GM23248 (cell line): Measurements from ENCODE around the gene HOXA2. TPM values are rescaled to one million over a fixed set of nuclear protein-coding genes. Genes with fewer than 3 reads are reported as not detected.

Source experiments
- DNase-seq: peaks from one replicate; pipeline ENCODE4 v3.0.0-alpha.2; 2015
- H2AFZ ChIP-seq: fragments of 200-600 bp; sonication (generic); 2 replicates; pipeline ENCODE4 v1.6.1; 2016; ENCODE audit warnings: antibody characterized with exemption
- H3F3A ChIP-seq: fragments of 200-600 bp; sonication (generic); 2 replicates; pipeline ENCODE4 v1.6.1; 2016; ENCODE audit warnings: mild to moderate bottlenecking, antibody characterized with exemption, mixed run types; ENCODE audit not compliant: insufficient read depth
- H3K27ac ChIP-seq: fragments of 200-600 bp; sonication (generic); 2 replicates; pipeline ENCODE4 v1.5.1; 2016; ENCODE audit warnings: mild to moderate bottlenecking
- H3K27me3 ChIP-seq: fragments of 200-600 bp; sonication (generic); replicated peaks from 2 replicates; pipeline ENCODE4 v1.6.1; 2016; ENCODE audit warnings: mild to moderate bottlenecking; ENCODE audit not compliant: insufficient read depth
- H3K36me3 ChIP-seq: fragments of 200-600 bp; sonication (generic); 2 replicates; pipeline ENCODE4 v1.6.1; 2016; ENCODE audit warnings: low read depth, mild to moderate bottlenecking
- H3K4me1 ChIP-seq: fragments of 200-600 bp; sonication (generic); 2 replicates; pipeline ENCODE4 v1.6.1; 2016; ENCODE audit warnings: mild to moderate bottlenecking; ENCODE audit not compliant: insufficient read depth
- H3K4me2 ChIP-seq: fragments of 200-600 bp; sonication (generic); one replicate; pipeline ENCODE4 v1.6.1; 2016; ENCODE audit warnings: mild to moderate bottlenecking; ENCODE audit not compliant: unreplicated experiment
- H3K4me3 ChIP-seq: fragments of 200-600 bp; sonication (generic); 2 replicates; pipeline ENCODE4 v1.5.1; 2016; ENCODE audit warnings: mild to moderate bottlenecking
- H3K79me2 ChIP-seq: fragments of 200-600 bp; sonication (generic); 2 replicates; pipeline ENCODE4 v1.6.1; 2016; ENCODE audit warnings: mild to moderate bottlenecking; ENCODE audit not compliant: insufficient read depth
- H3K9ac ChIP-seq: fragments of 200-600 bp; sonication (generic); 2 replicates; pipeline ENCODE4 v1.6.1; 2016; ENCODE audit warnings: mild to moderate bottlenecking
- H3K9me2 ChIP-seq: fragments of 200-600 bp; sonication (generic); 2 replicates; pipeline ENCODE4 v1.6.1; 2016; ENCODE audit warnings: mixed run types, mild to moderate bottlenecking, moderate library complexity; ENCODE audit not compliant: insufficient read depth
- H3K9me3 ChIP-seq: fragments of 200-600 bp; sonication (generic); one replicate; pipeline ENCODE4 v1.6.1; 2017; ENCODE audit warnings: low read depth
- H4K20me1 ChIP-seq: fragments of 200-600 bp; sonication (generic); 2 replicates; pipeline ENCODE4 v1.6.0; 2016; ENCODE audit not compliant: insufficient read depth
- EZH2 ChIP-seq: fragments of 200-600 bp; sonication (generic); IDR thresholded peaks from 2 replicates; pipeline ENCODE4 v1.6.1; 2018; ENCODE audit warnings: antibody characterized with exemption, mild to moderate bottlenecking; ENCODE audit not compliant: insufficient read depth, poor library complexity, severe bottlenecking
- EZH2phosphoT487 ChIP-seq: fragments of 200-600 bp; sonication (generic); IDR thresholded peaks from 2 replicates; pipeline ENCODE4 v1.6.1; 2018; ENCODE audit warnings: antibody characterized with exemption, moderate library complexity, mild to moderate bottlenecking, low read depth; ENCODE audit not compliant: insufficient read depth
- WGBS, 2 experiments: methylation state at CpG; one replicate each; pipeline ENCODE4 v1.1.6; 2015 to 2017; ENCODE audit warnings: low lambda C conversion rate in 2 of 2, low coverage in 1 of 2; ENCODE audit errors: missing lambda C conversion rate in 2 of 2; 5-methylcytosine and 5-hydroxymethylcytosine counted together
- in situ Hi-C: fragments of 300-500 bp; cut with MboI; formaldehyde crosslinking; loops from 2 replicates; pipeline ENCODE4 v1.15.0; 2020
- polyA plus RNA-seq: library from polyadenylated mRNA; unstranded; fragments of >200 nt; fragmentation: Nextera tagmentation; extraction: Ambion mirVana; gene quantifications from 2 replicates; pipeline ENCODE4 v1.2.1, GENCODE V29; 2016
- total RNA-seq: library from RNA; depleted of rRNA; stranded (reverse); fragments of >200 nt; shearing (Covaris generic); gene quantifications from 2 replicates; pipeline ENCODE4 v1.2.3, GENCODE V29; 2014

The HOXA2 gene
- total and polyA plus RNA-seq, 2 experiments from 2014 or later = not detected

GRCh38 chr7:27119412-27119911 is 17.0 kb upstream of the HOXA2 start:
- no peak overlapping the region for H3K27ac ChIP-seq
- no peaks in the 10 kb centered on the region for H3F3A ChIP-seq
- no peak overlapping the region for H3K9ac ChIP-seq
- H3K36me3 ChIP-seq = no peaks in the 10 kb centered on the region
- WGBS, 2 experiments = 86 to 88% methylated on average over 1 of the region's 1 CpG
- H4K20me1 ChIP-seq = no peaks in the 10 kb centered on the region
- no peak overlapping the region for H3K4me3 ChIP-seq
- in situ Hi-C loops = no loop called here
- H3K27me3 ChIP-seq = no peaks in the 10 kb centered on the region
- H3K9me2 ChIP-seq = no peaks in the 10 kb centered on the region
- no peak overlapping the region for H2AFZ ChIP-seq
- H3K4me1 ChIP-seq = no peaks in the 10 kb centered on the region
- no peaks in the 10 kb centered on the region for H3K9me3 ChIP-seq
- no peak for TF ChIP-seq EZH2phosphoT487
- TF ChIP-seq EZH2 = no peak
- no peaks in the 10 kb centered on the region for H3K79me2 ChIP-seq
- H3K4me2 ChIP-seq = no peak overlapping the region
- no peak for DNase-seq

DNA sequence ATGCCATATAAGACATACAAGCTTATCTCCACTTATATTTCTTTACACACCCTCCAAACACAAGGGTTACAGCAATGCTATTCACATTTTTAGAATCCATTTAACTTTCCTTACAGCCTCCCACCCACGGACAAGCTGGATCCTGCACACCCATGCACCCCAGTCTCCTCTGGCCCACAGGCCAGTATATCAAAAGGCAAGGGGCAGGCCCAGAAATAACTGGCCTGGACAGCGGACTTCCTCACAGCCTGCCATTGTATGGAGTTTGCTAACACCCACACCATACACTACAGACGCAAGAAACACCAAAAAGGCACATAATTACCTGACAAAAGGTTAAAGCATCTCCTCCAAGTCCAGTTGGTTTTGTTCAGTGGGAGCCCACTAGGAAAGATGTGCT is 16.1 kb upstream of the HOXA2 start:
- WGBS, 2 experiments = 71 to 88% methylated on average over 3 of the region's 3 CpGs
- no peak overlapping the region for H3K4me2 ChIP-seq
- H3K27ac ChIP-seq = no peak overlapping the region
- no peaks in the 10 kb centered on the region for H3K79me2 ChIP-seq
- no peak overlapping the region for H3K4me3 ChIP-seq
- no peaks in the 10 kb centered on the region for H3K4me1 ChIP-seq
- H3F3A ChIP-seq = no peaks in the 10 kb centered on the region
- no peak for TF ChIP-seq EZH2
- DNase-seq = no peak
- no peaks in the 10 kb centered on the region for H3K36me3 ChIP-seq
- H3K27me3 ChIP-seq = no peaks in the 10 kb centered on the region
- H3K9ac ChIP-seq = no peak overlapping the region
- H4K20me1 ChIP-seq = no peaks in the 10 kb centered on the region
- no peaks in the 10 kb centered on the region for H3K9me3 ChIP-seq
- H2AFZ ChIP-seq = no peak overlapping the region
- no peaks in the 10 kb centered on the region for H3K9me2 ChIP-seq
- in situ Hi-C loops = no loop called here

- no peak for DNase-seq
- H3K4me3 ChIP-seq = no peak overlapping the region
These were observed 15.5 kb upstream of the HOXA2 start for GRCh38 chr7:27117887-27118491.

DNA sequence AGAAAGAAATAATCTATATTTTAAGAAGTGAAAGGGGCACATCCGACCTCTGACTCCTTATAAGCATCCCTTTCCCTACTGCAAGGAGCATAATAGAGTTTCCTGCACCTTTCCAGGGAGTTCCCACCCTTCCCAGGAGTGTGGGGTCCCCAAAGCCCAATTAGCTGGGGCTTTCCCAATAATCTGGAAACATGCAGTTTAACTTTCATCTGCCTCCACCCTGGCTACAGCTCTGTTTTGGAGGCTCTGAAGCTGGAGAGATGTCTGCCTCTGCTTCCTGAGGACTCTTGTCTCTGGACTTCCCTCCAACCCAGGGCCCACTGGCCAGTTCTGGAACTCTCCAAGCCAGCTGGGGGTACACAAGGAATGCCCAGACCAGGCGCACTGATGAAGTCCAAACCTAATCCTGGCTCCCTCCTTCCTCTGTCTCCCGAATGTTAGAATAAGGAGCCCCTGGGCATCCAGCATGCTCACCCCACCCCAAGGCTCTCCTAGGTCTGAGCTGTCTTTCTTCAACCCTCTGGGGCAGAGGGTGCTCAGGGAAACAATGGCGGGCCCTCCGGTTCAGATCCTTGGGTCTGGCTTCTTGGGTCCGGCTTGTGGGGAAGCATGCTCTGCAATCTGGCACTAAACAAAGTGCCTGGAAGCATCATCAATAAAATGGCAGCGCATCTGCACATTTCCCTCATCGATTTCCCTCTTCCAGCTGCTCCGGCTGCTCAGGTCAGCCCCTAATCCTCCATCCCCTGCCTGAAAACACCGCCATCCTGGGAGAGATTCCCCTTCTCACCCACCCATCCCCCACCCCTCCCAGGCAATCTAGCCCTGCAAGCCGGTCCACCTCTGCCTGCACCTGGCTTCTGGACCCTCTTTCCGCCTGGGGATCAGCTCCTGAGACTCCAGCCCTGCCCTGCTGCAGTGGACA is 14.7 kb upstream of the HOXA2 start:
- H4K20me1 ChIP-seq = no peaks in the 10 kb centered on the region
- DNase-seq = no peak
- no peak overlapping the region for H3K4me2 ChIP-seq
- H3K27ac ChIP-seq = no peak overlapping the region
- H3K9me3 ChIP-seq = no peaks in the 10 kb centered on the region
- H3K4me1 ChIP-seq = no peaks in the 10 kb centered on the region
- TF ChIP-seq EZH2 = no peak
- no peak for TF ChIP-seq EZH2phosphoT487
- H2AFZ ChIP-seq = no peak overlapping the region
- no peaks in the 10 kb centered on the region for H3K36me3 ChIP-seq
- no peak overlapping the region for H3K4me3 ChIP-seq
- H3K27me3 ChIP-seq = no peaks in the 10 kb centered on the region
- no peaks in the 10 kb centered on the region for H3K9me2 ChIP-seq
- peaks cover 4% of the 10 kb centered on the region; the same call in 1 of the 2 replicates for H3F3A ChIP-seq
- no peak overlapping the region for H3K9ac ChIP-seq
- in situ Hi-C loops = no loop called here
- no peaks in the 10 kb centered on the region for H3K79me2 ChIP-seq
- WGBS, 2 experiments = 89 to 97% methylated on average over 11 to 12 of the region's 12 CpGs

More at GRCh38 chr7:27117887-27118491, 15.5 kb upstream of the HOXA2 start:
- no peak overlapping the region for H3K9ac ChIP-seq
- H3K36me3 ChIP-seq = no peaks in the 10 kb centered on the region
- TF ChIP-seq EZH2 (no peak), EZH2phosphoT487 (no peak)
- in situ Hi-C loops = no loop called here
- H3K9me2 ChIP-seq = no peaks in the 10 kb centered on the region
- no peak overlapping the region for H3K27ac ChIP-seq
- H3F3A ChIP-seq = no peaks in the 10 kb centered on the region
- H3K4me2 ChIP-seq = no peak overlapping the region
- H3K4me1 ChIP-seq = no peaks in the 10 kb centered on the region
- H2AFZ ChIP-seq = no peak overlapping the region
- H3K79me2 ChIP-seq = no peaks in the 10 kb centered on the region
- H4K20me1 ChIP-seq = no peaks in the 10 kb centered on the region
- no peaks in the 10 kb centered on the region for H3K27me3 ChIP-seq
- no peaks in the 10 kb centered on the region for H3K9me3 ChIP-seq
- 88 to 91% methylated on average over 19 of the region's 19 CpGs for WGBS, 2 experiments
